Esophagus squamous epithelium (tissue), 5 donors: ENCODE results near the gene ADIG. TPM values are rescaled to one million over a fixed set of nuclear protein-coding genes. Genes with fewer than 3 reads are reported as not detected.
A peak's percentile ranks its signal among the peaks of the same experiment; 100 is the strongest.

ENCODE experiments used
- DNase-seq: peaks from one replicate; lab custom pipeline; 2025; lab: John Stamatoyannopoulos, UW
- H3K27ac ChIP-seq, 4 donors: fragments of 200-600 bp; sonication (generic); one replicate each; pipeline ENCODE4 v1.5.1; 2016 to 2019; ENCODE audit warnings: mild to moderate bottlenecking in 1 of 4
- H3K27me3 ChIP-seq, 4 donors: fragments of 200-600 bp; sonication (generic); 1 replicate in 3 of 4; 2 replicates in 1 of 4; pipeline versions ENCODE4 v1.5.1 to v1.6.0; 2017 to 2021; ENCODE audit warnings: antibody characterized with exemption in 1 of 4
- H3K36me3 ChIP-seq, 3 donors: fragments of 200-600 bp; sonication (generic); one replicate each; pipeline ENCODE4 v1.5.1; 2016 to 2019
- H3K4me1 ChIP-seq, 3 donors: fragments of 200-600 bp; sonication (generic); one replicate each; pipeline ENCODE4 v1.5.1; 2017 to 2019
- H3K4me3 ChIP-seq, 4 donors: fragments of 200-600 bp; sonication (generic); 1 replicate in 3 of 4; 2 replicates in 1 of 4; pipeline ENCODE4 v1.5.1; 2016 to 2019; ENCODE audit warnings: mild to moderate bottlenecking in 2 of 4, moderate library complexity in 1 of 4
- H3K9me3 ChIP-seq, 3 donors: fragments of 200-600 bp; sonication (generic); one replicate each; pipeline ENCODE4 v1.5.1; 2016 to 2019
- CTCF ChIP-seq, 6 experiments: fragments of 450-650 bp in 4 of 6; fragments of 200-600 bp in 2 of 6; sonication (generic) in 2 of 6; IDR thresholded peaks; one replicate each; pipeline ENCODE4 v1.5.1; 2016 to 2019; ENCODE audit warnings: antibody characterized with exemption in 6 of 6, mild to moderate bottlenecking in 4 of 6, moderate library complexity in 4 of 6
- POLR2A ChIP-seq, 4 donors: fragments of 450-650 bp; IDR thresholded peaks; one replicate each; pipeline ENCODE4 v1.6.1; 2017; ENCODE audit warnings: antibody characterized with exemption in 4 of 4, mild to moderate bottlenecking in 4 of 4, moderate library complexity in 3 of 4
- WGBS, 2 donors: methylation state at CpG; one replicate each; pipeline ENCODE4 v1.1.5; 2018; 5-methylcytosine and 5-hydroxymethylcytosine counted together
- intact Hi-C: fragments of 100-400 bp; cut with DNase I; formaldehyde crosslinking; loops from one replicate; pipeline ENCODE4 v1.15.0; 2022
- total RNA-seq, 4 donors: library from RNA; depleted of rRNA; stranded (reverse); fragments of >200 nt; gene quantifications; one replicate each; pipeline ENCODE4 v1.1.0, GENCODE V29; 2016
- donor health status: DM: yes; HTN: yes; CAD: no.

ADIG gene
- total RNA-seq, 4 donors from 2014 or later, result not detected

DNA sequence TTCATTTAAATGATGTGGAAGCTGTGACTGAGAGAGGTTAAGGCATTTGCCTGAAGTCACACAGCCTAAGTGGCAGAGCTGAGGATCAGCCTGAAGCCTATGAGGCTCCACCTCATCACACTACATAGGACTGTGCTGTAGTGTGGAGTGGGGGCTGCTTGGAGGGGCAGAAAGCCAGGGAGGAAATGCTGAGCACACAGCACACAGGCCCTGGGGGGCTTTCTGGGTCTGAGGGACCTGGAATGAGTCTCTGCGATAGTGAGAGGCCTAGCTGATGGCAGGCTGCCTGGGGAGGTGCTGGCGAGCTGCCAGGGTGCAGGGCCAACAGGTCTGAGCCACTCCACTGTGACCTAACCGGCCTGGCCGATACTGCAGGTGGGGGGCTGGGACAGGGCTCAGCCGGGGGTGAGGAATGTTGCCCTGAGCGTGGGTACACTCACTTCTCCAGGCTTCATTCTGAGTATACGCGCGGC, 18.4 kb downstream of the ADIG start:
- H3K4me3 ChIP-seq, result no peak overlapping the region
- H3K4me1 ChIP-seq, result peaks cover 0 to 33% (median 0%) of the 10 kb centered on the region in 3 donors
- intact Hi-C loops, result no loop called here
- H3K9me3 ChIP-seq, result no peaks in the 10 kb centered on the region
- peaks cover 0 to 51% (median 5%) of the 10 kb centered on the region in 4 donors for H3K27me3 ChIP-seq
- 49 to 64% methylated on average over 8 to 9 of the region's 9 CpGs for WGBS, 2 donors
- no peak for DNase-seq
- H3K27ac ChIP-seq, result peak overlapping the region in 2 of 4 donors; percentile 39 to 52
- H3K36me3 ChIP-seq, result no peaks in the 10 kb centered on the region
- TF ChIP-seq CTCF (IDR thresholded peaks at IDR 0.05) (no peak), POLR2A (IDR thresholded peaks at IDR 0.05) (no peak)

DNA sequence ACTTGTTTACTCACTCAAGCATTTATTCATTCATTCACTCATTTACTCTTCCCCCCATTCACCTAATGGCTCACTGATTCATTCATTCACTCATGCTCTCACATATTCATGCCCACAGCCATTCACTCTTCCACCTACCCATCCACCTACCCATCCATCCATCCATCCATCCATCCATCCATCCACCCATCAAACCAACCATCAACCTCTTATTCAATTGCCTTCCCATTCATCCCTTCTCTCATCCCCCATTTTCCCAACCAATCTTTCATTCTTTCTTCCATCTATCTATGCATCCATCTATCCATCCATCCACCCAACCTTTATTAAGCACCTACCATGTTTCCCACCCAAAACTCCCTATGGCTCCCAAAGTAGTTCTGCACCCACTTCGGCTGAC, 19.1 kb downstream of the ADIG start:
- intact Hi-C loops, result no loop called here
- WGBS, 2 donors, result 92 to 100% methylated on average over 1 of the region's 1 CpG

DNA sequence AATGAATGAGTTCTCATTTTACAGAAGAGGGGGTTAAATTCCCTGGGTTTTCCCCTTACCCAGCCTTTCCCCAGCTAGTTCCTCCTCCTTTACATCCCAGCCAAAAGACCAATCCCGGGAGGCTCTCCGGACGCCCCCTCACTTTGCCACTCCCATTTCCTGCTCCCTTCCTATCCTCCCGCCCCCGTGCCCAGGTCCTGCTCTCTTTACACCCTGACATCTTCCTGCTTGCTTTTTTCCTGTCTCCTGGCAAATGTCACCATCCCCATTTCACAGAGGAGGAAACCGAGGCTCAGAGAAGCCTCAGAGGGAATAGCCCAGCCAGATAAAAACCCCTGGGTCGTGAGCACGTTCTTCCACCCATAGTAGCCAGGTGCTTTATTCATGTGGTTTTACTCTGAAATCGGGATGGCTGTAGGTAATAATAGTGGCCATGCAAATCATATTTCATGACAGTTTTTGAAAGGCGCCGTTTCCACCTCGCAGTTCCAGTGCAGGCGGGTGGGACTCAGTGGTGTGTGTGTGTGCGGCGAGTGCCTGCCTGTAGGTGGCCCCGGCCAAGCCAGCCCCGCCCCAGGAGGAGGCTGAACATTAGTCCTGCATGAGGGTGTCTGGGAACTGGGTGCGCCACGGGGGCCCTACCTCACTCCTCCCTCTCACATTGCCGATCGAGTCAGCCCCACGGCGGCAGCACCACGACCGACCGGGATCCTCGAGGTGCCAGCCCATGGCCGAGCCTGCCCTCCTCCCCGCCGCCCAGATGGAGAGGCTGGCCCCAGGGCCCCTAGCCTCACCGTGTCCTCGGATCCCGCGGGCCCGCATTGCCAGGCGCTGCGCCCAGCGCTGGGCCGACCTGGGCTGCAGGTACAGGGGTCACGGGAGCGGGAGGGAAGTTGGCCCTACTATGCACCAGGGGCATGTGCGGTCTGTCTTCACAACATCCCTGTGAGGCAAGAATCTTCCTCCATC, 20.5 kb downstream of the ADIG start, which contains the start of gene ARHGAP40:
TSS of gene ARHGAP40 (plus strand) at position 594 of the 969 bp plus-strand sequence.
- intact Hi-C loops, result no loop called here
- WGBS, 2 donors, result 1 to 7% methylated on average over 9 of the region's 42 CpGs
- DNase-seq, result no peak

More for the DNA sequence above, 19.1 kb downstream of the ADIG start:
- TF ChIP-seq CTCF (IDR thresholded peaks at IDR 0.05) (no peak), POLR2A (IDR thresholded peaks at IDR 0.05) (no peak)
- Histone ChIP-seq H3K27me3 (peaks cover 0 to 52% (median 5%) of the 10 kb centered on the region in 4 donors), H3K27ac (peak overlapping the region in 1 of 4 donors; percentile 52), H3K4me3 (no peak overlapping the region), H3K9me3 (no peaks in the 10 kb centered on the region), H3K4me1 (peaks cover 0 to 33% (median 0%) of the 10 kb centered on the region in 3 donors), H3K36me3 (no peaks in the 10 kb centered on the region)
- DNase-seq, result no peak

GRCh38 chr20:38602185-38602581, 21.2 kb downstream of the ADIG start:
- DNase-seq, result no peak
- Histone ChIP-seq H3K27ac (peak overlapping the region in 1 of 4 donors; percentile 55), H3K9me3 (no peaks in the 10 kb centered on the region), H3K4me1 (peaks cover 0 to 33% (median 0%) of the 10 kb centered on the region in 3 donors), H3K4me3 (peak overlapping the region; percentile 18 to 48 (median 35)), H3K27me3 (peaks cover 0 to 61% (median 5%) of the 10 kb centered on the region in 4 donors), H3K36me3 (no peaks in the 10 kb centered on the region)
- TF ChIP-seq CTCF (IDR thresholded peaks at IDR 0.05) (no peak), POLR2A (IDR thresholded peaks at IDR 0.05) (no peak)
- 20 to 65% methylated on average over 1 to 5 of the region's 5 CpGs for WGBS, 2 donors
- intact Hi-C loops, result no loop called here

More for the DNA sequence above, 20.5 kb downstream of the ADIG start, which contains the start of gene ARHGAP40:
- H3K9me3 ChIP-seq, result no peaks in the 10 kb centered on the region
- H3K27me3 ChIP-seq, result peaks cover 0 to 54% (median 5%) of the 10 kb centered on the region in 4 donors
- TF ChIP-seq CTCF (IDR thresholded peaks at IDR 0.05) (peak in 2 of 6 experiments; percentile 28 to 58), POLR2A (IDR thresholded peaks at IDR 0.05) (no peak)
- H3K4me3 ChIP-seq, result peak within 1 kb of the TSS; percentile 18 to 48 (median 35)
- H3K27ac ChIP-seq, result peak within 1 kb of the TSS in 3 of 4 donors; percentile 13 to 55 (median 19)
- peaks cover 0 to 33% (median 0%) of the 10 kb centered on the region in 3 donors for H3K4me1 ChIP-seq
- no peaks in the 10 kb centered on the region for H3K36me3 ChIP-seq
